HG03159 (cell line): ENCODE measurements around the gene TECPR2.
"Not testable (repeated sequence)": the region's sequence is repeated elsewhere in the genome, so short reads cannot be mapped to it uniquely, and the experiment has no call there.

Experiments
- ATAC-seq: cut with Tn5 transposase; IDR thresholded peaks from one replicate; pipeline ENCODE4 v1.9.1; 2021; ENCODE audit warnings: mild to moderate bottlenecking, moderate library complexity; ENCODE audit not compliant: unreplicated experiment

The TECPR2 gene

DNA sequence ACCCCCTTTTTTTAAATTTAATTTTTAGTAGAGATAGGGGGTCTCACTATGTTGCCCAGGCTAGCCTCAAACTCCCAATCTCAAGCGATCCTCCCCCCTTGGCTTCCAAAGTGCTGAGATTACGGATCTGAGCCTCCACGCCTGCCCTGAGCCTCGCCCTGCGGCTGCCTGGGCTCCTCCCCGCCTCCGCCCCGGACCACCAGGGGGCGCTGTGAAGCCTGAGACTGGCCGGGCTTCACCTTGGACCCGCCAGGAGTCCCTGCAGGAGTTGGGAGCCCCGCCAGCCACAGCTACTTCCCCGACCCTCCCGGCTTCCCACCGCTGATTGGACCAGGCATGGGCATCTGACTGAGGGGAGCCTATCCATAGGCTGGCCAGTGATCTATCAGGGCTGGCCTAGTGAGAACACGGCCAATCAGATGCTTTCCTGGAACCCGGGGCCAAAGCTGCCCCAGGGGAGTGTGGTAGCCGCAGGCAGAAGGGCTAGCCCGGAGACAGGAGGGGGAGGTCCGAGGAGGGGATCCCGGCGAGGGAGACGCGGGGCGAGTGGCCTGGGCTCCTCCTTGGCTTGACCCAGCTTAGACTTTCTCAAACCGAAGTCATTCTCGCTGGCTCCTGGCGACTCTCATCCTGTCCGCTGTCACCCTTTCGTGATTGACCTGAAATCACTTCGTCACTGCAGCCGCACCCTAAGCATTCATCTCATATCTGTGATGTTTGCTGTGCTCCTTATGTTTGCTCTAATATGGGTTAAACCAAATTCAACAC is 161.9 kb downstream of the TECPR2 start:
- peak; percentile 96 for ATAC-seq

DNA sequence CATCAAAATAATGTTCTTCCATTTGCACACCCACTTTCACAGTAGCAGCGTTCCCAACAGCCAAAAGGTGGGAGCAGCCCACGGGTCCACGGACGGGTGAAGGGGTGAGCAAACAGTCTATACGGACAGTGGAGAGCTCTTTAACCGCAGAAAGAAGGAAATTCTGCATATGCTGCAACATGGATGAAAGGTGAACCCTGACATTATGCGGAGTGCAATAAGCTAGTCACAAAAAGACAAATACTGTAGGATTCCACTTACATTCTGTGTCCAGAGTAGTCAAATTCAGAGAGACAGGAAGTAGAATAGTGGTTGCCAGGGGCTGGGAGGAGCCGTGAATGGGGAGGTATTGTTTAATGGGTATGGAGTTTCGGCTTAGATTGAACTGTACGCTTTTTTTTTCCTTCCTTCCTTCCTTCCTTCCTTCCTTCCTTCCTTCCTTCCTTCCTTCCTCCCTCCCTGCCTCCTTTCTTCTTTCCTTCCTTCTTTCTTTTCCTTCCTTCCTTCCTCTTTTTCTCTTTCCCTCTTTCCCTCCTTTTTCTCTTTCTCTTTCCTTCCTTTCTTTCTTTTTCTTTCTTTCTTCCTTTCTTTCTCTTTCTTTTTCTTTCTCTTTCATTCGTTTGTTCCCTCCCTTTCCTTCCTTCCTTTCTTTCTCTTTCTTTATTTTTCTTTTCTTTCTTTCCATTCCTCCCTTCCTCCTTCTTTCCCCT is 162.6 kb downstream of the TECPR2 start:
- peak; percentile 8 for ATAC-seq

DNA sequence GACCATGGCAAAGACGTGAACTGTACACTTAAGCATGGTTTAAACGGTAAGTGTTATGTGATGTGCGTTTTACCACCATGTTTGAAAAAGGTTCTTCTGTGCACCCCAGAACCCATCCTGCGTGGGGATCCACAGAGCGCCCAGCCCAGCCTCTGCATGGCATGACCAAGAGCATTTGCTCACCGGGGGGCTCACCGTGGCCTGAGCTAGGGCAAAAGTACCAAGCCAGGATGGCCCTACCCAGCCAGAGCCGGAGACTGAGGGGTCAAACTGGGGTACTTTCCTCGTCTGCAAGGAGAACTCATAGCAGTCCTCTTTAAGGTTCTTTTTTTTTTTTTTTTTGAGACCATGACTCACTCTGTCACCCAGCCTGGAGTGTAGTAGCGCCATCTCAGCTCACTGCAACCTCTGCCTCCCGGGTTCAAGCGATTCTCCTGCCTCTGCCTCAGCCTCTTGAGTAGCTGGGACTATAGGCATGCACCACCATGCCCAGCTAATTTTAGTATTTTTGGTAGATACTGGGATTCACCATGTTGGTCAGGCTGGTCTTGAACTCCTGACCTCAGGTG is 163.3 kb downstream of the TECPR2 start:
- ATAC-seq = no peak

GRCh38 chr14:102528431-102529170 is 165.9 kb downstream of the TECPR2 start:
- no peak for ATAC-seq

GRCh38 chr14:102530828-102531478 is 168.2 kb downstream of the TECPR2 start:
- no peak for ATAC-seq

- no peak for ATAC-seq
Observed at GRCh38 chr14:102532204-102532658, 169.5 kb downstream of the TECPR2 start.

DNA sequence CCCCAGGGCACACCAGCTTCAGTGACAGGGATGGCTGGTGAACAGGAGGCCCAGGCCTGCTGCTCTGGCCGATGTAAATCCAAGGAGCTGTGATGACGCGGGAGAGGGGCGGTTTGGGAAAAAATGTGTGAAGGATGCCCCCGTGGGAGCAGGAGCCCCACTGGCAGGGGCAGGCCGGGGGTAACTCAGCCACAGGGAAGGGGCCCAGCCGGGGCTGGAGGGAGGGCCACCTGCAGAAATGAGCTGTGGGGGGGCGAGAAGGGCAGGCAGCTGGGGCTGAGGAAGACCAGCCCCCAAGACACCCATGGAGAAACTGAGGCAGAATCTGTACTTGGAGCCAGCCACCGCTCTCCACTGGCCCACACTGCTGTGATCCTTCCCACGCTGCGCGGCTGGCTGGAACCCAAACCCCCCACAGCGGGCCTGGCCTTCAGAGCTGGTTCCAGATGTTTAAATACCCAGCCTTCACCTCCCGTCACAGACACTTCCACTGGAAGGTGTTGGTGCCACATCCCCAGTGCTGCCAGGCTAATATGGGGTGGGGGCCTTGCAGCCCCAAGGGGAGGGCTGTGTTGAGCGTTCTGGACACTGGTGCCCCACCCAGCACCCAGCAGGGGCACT is 175.3 kb downstream of the TECPR2 start:
- no peak for ATAC-seq

DNA sequence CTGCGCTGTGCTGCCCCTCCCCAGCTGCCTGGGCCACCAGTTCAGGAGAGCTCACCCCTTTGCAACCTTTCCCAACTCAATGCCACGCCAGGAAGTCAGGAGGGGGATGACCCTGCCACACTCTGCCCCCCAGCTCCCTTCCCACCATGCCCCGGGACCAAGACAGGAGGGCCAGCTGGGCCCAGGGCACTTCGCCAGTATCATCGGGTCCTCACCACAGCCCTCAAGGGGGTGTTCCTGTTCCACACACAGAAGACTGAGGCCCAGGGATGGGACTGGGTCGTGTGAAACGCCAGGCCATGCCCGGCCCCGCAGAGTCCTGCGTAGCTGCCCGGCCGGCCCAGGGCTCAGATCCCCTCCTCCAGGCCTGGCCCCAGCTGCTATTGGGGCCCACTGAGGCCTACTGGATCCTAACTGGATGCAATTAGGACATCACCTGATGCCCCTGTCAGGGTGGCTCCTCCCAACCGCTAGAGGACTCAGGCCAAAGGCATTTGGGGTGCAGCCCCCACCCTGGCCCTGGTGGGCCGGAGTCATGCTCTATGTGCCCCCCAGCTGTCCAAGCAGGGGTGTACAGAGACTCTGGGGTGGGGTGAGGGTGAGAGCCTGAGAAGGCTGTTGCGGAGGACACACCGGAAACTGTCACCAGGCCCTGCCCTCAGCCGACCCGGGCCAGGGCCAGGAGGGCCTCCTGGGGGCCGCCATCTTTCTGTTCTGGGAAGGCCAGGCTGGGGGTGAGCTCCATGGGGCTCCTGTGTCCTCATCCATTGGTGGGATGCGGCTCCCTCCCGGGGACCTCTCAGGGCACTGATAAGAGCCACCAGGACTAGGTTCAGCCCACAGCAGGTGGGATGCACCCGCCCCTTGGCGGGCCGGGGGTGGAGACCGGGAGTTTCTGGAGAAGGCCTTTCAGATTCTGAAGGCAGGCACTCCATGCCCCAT is 176.1 kb downstream of the TECPR2 start:
- ATAC-seq = no peak

- no peak for ATAC-seq
Observed at GRCh38 chr14:102539544-102540314, 177.0 kb downstream of the TECPR2 start.

DNA sequence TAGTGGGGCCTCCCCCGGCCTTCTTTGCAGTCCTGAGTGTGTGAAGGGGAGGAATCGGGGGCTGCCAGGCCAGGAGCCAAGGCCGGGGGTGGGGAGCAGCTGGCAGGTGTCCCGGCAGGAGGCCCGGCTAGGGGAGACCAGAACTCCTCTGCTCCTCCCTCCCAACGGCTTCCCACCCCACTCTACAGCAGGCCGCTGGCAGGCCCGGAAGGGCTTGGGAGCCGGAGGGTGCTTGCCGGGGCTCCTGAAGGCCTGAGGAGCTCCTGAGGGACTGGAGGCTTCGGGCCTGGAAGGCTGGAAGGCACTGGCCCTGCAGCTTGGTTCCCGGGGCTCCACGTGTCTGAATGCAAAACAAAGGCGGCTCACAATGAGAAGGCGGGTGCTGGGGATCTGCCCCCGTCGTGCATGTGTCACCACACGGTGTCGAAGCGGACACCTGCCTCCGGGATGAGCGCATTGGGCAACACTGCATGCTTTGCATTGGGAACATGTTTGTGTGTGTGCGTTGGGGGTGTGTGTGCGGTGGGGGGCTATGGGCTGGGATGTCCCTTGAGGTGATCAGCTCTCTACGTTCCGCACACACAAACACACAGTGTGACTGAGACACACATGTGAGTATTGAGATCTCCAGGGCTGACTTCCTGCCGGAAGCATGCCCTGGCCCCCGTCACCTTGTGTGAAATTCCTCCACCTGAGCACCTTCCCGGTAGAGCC is 177.7 kb downstream of the TECPR2 start:
- no peak for ATAC-seq

GRCh38 chr14:102541029-102541491 is 178.3 kb downstream of the TECPR2 start:
- ATAC-seq = not testable (repeated sequence)

DNA sequence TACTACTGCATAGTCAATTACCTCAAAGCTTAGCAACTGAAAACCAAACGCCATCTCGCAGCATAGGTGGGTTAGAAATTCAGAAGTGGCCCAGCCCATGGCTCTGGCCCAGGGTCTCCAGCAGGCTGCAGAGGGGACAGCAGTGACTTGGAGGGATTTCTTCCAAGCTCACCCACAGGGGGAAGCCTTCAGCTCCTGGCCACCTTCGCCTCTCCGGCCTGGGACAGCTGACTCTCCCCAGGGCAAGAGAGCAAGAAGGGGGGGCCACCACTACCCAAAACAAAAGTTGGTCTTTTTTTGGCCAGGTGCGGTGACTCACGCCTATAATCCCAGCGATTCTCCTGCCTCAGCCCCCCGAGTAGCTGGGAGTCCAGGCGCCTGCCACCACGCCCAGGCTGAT is 179.0 kb downstream of the TECPR2 start:
- ATAC-seq = no peak

GRCh38 chr14:102544046-102544746 is 181.5 kb downstream of the TECPR2 start:
- ATAC-seq = no peak

DNA sequence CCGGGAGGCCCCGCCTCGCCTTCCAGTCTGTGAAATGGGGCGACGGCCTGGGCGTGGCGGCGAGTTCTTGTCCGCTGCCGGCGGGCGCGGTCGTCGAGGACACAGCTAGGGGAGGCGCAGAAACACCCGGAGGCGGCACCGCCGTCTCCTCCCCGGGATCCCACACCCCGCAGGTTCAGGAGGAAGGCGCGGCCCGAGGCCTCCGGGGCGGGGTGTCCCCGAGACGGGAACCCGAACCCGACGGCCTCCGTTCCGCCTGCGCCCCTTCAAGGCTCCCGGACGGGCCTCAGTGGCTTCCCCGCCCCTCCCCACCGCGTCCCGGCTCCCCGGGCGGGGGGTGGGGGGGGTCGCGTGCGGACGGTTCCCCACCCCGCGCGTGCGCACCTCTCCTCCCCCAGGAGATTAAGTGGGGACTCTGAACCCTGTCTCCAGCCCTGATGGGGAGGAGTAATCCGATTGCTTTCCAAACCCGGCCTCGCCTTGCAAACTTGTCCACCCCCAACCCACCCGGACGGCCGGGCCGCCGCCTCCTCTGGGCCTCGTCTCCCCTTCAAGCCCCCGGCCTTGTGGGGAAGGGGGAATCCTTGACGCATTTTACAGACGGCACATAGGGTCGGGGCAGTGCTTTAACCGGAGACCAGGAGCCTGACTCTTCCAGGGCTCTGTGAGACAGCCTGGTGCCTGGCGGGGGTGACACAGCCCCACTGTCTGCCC is 182.2 kb downstream of the TECPR2 start:
- ATAC-seq = no peak

GRCh38 chr14:102545461-102546265 is 182.9 kb downstream of the TECPR2 start:
- no peak for ATAC-seq
